ENCODE data around the gene FOXJ3.
A peak's percentile ranks its signal among the peaks of the same experiment; 100 is the strongest.

Gene FOXJ3

GRCh38 chr1:42334240-42335049 is 590 bp downstream of the FOXJ3 start:
- DNase-seq (ENCODE audit: low read depth in 2 of 2), result peak; percentile 17 to 18

GRCh38 chr1:42333662-42334239 is 1.3 kb downstream of the FOXJ3 start:
- no peak for DNase-seq (ENCODE audit: low read depth in 2 of 2)

- no peak for DNase-seq (ENCODE audit: low read depth in 2 of 2)
These were observed 2.2 kb downstream of the FOXJ3 start for GRCh38 chr1:42332877-42333276.

GRCh38 chr1:42330215-42330614 is 4.8 kb downstream of the FOXJ3 start:
- DNase-seq (ENCODE audit: low read depth in 2 of 2), result no peak

GRCh38 chr1:42328916-42329496 is 6.0 kb downstream of the FOXJ3 start:
- no peak for DNase-seq (ENCODE audit: low read depth in 2 of 2)

- no peak for DNase-seq (ENCODE audit: low read depth in 2 of 2)
These were observed 6.9 kb downstream of the FOXJ3 start for GRCh38 chr1:42328047-42328625.

GRCh38 chr1:42325014-42325402 is 10.0 kb downstream of the FOXJ3 start:
- no peak for DNase-seq (ENCODE audit: low read depth in 2 of 2)

GRCh38 chr1:42324398-42325013 is 10.5 kb downstream of the FOXJ3 start:
- DNase-seq (ENCODE audit: low read depth in 2 of 2), result no peak

- DNase-seq (ENCODE audit: low read depth in 2 of 2), result no peak
These were observed 11.5 kb downstream of the FOXJ3 start for GRCh38 chr1:42323551-42323950.

GRCh38 chr1:42322577-42322976 is 12.5 kb downstream of the FOXJ3 start:
- no peak for DNase-seq (ENCODE audit: low read depth in 2 of 2)

GRCh38 chr1:42321731-42322130 is 13.3 kb downstream of the FOXJ3 start:
- no peak for DNase-seq (ENCODE audit: low read depth in 2 of 2)

GRCh38 chr1:42320708-42321107 is 14.3 kb downstream of the FOXJ3 start:
- no peak for DNase-seq (ENCODE audit: low read depth in 2 of 2)

- no peak for DNase-seq (ENCODE audit: low read depth in 2 of 2)
These were observed 15.1 kb downstream of the FOXJ3 start for GRCh38 chr1:42319871-42320484.

- no peak for DNase-seq (ENCODE audit: low read depth in 2 of 2)
These were observed 15.7 kb downstream of the FOXJ3 start for GRCh38 chr1:42319128-42319851.

- no peak for DNase-seq (ENCODE audit: low read depth in 2 of 2)
These were observed 16.4 kb downstream of the FOXJ3 start for GRCh38 chr1:42318601-42319000.

- no peak for DNase-seq (ENCODE audit: low read depth in 2 of 2)
These were observed 17.7 kb downstream of the FOXJ3 start for GRCh38 chr1:42317308-42317707.

- no peak for DNase-seq (ENCODE audit: low read depth in 2 of 2)
These were observed 18.7 kb downstream of the FOXJ3 start for GRCh38 chr1:42316292-42316691.

GRCh38 chr1:42315500-42315899 is 19.5 kb downstream of the FOXJ3 start:
- no peak for DNase-seq (ENCODE audit: low read depth in 2 of 2)

- DNase-seq (ENCODE audit: low read depth in 2 of 2), result no peak
These were observed 21.1 kb downstream of the FOXJ3 start for GRCh38 chr1:42313970-42314369.

- no peak for DNase-seq (ENCODE audit: low read depth in 2 of 2)
These were observed 22.3 kb downstream of the FOXJ3 start for GRCh38 chr1:42312576-42313212.

- DNase-seq (ENCODE audit: low read depth in 2 of 2), result no peak
These were observed 23.1 kb downstream of the FOXJ3 start for GRCh38 chr1:42311897-42312296.
